NT2/D1 (cell line): ENCODE data around the gene ZC3H7B.

Experiments
- YY1 ChIP-seq: IDR thresholded peaks from 2 replicates; pipeline ENCODE4 v1.6.1; 2011; ENCODE audit not compliant: insufficient read length, insufficient read depth
- ZNF274 ChIP-seq: IDR thresholded peaks from 2 replicates; pipeline ENCODE4 v1.6.1; 2011; ENCODE audit warnings: mild to moderate bottlenecking, low read depth, low read length

GRCh38 chr22:41387341-41387740 lies 86.0 kb downstream of the ZC3H7B start:
- no peak for TF ChIP-seq ZNF274
- no peak for TF ChIP-seq YY1
